ENCODE measurements around the gene NBPF1. TPM values are rescaled to one million over a fixed set of nuclear protein-coding genes. Genes with fewer than 3 reads are reported as not detected.

NBPF1 gene
- total and polyA plus RNA-seq, 9 of the 15 experiments (the other 6 are each of a cell fraction or from before 2014, with no cell fraction given) = 5.2 to 42.6 (median 24.1) TPM

DNA sequence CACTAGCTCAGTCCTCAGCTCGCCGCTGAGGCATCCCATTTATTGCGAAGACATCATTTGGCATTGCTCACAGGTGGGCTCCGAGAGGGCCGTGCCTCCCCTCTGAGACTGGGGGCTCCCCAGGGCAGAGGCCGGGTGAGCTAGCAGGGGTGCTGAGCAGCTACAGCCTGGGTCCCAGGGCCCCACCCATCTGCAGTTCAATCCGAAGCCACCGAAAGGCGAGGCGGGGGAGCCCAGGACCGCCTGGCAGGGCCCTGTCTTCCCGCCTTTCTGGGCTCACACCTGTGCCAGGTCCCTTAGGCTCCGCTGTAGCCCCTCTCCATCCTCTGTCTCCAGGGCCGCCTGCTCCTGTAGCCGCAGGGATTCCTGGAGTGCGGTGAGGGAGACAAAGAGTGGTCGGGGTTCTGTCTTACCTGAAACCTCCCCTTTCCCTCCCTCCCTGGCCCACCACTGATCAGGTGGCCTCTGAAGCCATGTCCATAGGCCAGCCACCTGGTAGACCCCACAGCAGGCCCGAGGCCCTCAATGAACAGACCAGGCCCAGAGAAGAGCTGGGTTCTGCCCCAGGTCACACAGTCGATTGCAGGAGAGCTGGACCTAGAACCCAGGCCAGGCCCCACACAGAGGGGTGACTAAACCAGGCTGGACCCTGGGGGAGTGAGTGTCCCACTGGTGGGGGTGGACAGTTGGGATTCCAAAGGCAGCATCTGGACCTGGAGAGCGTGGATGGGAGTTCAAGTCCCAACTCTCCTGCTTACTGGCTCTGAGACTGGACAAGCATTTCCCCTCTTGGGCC, 18.1 kb upstream of the NBPF1 start (continued):
- TF ChIP-seq, protein P1, sequence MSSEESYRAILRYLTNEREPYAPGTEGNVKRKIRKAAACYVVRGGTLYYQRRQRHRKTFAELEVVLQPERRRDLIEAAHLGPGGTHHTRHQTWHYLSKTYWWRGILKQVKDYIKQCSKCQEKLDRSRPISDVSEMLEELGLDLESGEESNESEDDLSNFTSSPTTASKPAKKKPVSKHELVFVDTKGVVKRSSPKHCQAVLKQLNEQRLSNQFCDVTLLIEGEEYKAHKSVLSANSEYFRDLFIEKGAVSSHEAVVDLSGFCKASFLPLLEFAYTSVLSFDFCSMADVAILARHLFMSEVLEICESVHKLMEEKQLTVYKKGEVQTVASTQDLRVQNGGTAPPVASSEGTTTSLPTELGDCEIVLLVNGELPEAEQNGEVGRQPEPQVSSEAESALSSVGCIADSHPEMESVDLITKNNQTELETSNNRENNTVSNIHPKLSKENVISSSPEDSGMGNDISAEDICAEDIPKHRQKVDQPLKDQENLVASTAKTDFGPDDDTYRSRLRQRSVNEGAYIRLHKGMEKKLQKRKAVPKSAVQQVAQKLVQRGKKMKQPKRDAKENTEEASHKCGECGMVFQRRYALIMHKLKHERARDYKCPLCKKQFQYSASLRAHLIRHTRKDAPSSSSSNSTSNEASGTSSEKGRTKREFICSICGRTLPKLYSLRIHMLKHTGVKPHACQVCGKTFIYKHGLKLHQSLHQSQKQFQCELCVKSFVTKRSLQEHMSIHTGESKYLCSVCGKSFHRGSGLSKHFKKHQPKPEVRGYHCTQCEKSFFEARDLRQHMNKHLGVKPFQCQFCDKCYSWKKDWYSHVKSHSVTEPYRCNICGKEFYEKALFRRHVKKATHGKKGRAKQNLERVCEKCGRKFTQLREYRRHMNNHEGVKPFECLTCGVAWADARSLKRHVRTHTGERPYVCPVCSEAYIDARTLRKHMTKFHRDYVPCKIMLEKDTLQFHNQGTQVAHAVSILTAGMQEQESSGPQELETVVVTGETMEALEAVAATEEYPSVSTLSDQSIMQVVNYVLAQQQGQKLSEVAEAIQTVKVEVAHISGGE (CRISPR knock-in tag; IDR thresholded peaks at IDR 0.05) = peak in 1 of 3 experiments; percentile 51; a peak in 1 of 6 replicates
- 0 out of 2 replicates have a peak, but pooled peaks have one; percentile 41 for TF ChIP-seq MED1 (CRISPR knock-in tag; IDR thresholded peaks at IDR 0.05; ENCODE audit: borderline replicate concordance)
- 0 out of 2 replicates have a peak, but pooled peaks have one; percentile 8 for TF ChIP-seq ELF4 (CRISPR knock-in tag; IDR thresholded peaks at IDR 0.05)
- TF ChIP-seq POLR2G (IDR thresholded peaks at IDR 0.05; ENCODE audit: low read depth, low read length) = peak; percentile 69
- TF ChIP-seq WHSC1 (IDR thresholded peaks at IDR 0.05; ENCODE audit: low read length) = no peak
- TF ChIP-seq ARHGAP35 (IDR thresholded peaks at IDR 0.05; ENCODE audit: partially characterized antibody) = no peak
- 0 out of 2 replicates have a peak, but pooled peaks have one; percentile 20 for TF ChIP-seq ZNF143 (CRISPR knock-in tag; IDR thresholded peaks at IDR 0.05)
- TF ChIP-seq, protein P2, sequence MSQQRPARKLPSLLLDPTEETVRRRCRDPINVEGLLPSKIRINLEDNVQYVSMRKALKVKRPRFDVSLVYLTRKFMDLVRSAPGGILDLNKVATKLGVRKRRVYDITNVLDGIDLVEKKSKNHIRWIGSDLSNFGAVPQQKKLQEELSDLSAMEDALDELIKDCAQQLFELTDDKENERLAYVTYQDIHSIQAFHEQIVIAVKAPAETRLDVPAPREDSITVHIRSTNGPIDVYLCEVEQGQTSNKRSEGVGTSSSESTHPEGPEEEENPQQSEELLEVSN (IDR thresholded peaks at IDR 0.05; ENCODE audit: borderline replicate concordance in 1 of 2, extremely low read depth in 1 of 2, insufficient read depth in 1 of 2, insufficient read length in 1 of 2, low read depth in 1 of 2, low read length in 1 of 2, poor library complexity in 1 of 2, severe bottlenecking in 1 of 2) = peak in 1 of 2 experiments; percentile 42
- TF ChIP-seq, protein P3, sequence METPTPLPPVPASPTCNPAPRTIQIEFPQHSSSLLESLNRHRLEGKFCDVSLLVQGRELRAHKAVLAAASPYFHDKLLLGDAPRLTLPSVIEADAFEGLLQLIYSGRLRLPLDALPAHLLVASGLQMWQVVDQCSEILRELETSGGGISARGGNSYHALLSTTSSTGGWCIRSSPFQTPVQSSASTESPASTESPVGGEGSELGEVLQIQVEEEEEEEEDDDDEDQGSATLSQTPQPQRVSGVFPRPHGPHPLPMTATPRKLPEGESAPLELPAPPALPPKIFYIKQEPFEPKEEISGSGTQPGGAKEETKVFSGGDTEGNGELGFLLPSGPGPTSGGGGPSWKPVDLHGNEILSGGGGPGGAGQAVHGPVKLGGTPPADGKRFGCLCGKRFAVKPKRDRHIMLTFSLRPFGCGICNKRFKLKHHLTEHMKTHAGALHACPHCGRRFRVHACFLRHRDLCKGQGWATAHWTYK (CRISPR knock-in tag; IDR thresholded peaks at IDR 0.05) = 0 out of 2 replicates have a peak, but pooled peaks have one; percentile 48
- TF ChIP-seq, protein P4, sequence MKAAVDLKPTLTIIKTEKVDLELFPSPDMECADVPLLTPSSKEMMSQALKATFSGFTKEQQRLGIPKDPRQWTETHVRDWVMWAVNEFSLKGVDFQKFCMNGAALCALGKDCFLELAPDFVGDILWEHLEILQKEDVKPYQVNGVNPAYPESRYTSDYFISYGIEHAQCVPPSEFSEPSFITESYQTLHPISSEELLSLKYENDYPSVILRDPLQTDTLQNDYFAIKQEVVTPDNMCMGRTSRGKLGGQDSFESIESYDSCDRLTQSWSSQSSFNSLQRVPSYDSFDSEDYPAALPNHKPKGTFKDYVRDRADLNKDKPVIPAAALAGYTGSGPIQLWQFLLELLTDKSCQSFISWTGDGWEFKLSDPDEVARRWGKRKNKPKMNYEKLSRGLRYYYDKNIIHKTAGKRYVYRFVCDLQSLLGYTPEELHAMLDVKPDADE (conservative IDR thresholded peaks at IDR 0.05; ENCODE audit: control insufficient read depth, low read depth, low read length) = no peak; the same call in 1 of the 2 replicates
- TF ChIP-seq, protein P5, sequence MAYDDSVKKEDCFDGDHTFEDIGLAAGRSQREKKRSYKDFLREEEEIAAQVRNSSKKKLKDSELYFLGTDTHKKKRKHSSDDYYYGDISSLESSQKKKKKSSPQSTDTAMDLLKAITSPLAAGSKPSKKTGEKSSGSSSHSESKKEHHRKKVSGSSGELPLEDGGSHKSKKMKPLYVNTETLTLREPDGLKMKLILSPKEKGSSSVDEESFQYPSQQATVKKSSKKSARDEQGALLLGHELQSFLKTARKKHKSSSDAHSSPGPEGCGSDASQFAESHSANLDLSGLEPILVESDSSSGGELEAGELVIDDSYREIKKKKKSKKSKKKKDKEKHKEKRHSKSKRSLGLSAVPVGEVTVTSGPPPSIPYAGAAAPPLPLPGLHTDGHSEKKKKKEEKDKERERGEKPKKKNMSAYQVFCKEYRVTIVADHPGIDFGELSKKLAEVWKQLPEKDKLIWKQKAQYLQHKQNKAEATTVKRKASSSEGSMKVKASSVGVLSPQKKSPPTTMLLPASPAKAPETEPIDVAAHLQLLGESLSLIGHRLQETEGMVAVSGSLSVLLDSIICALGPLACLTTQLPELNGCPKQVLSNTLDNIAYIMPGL (CRISPR knock-in tag; IDR thresholded peaks at IDR 0.05) = peak; percentile 43; the same call in 1 of the 2 replicates
